Right atrium auricular region (tissue), 2 donors: ENCODE measurements around the gene GPR107. TPM values are rescaled to one million over a fixed set of nuclear protein-coding genes. Genes with fewer than 3 reads are reported as not detected.

Experiments used
- DNase-seq: peaks from one replicate; pipeline ENCODE4 v3.0.0-alpha.2; 2019; ENCODE audit warnings: low spot score
- H3K27ac ChIP-seq, 2 donors: fragments of 200-600 bp; sonication (generic); 1 replicate in 1 of 2; 2 replicates in 1 of 2; pipeline ENCODE4 v1.5.1; 2016 to 2019
- H3K27me3 ChIP-seq, 2 donors: fragments of 200-600 bp; sonication (generic); one replicate each; pipeline versions ENCODE4 v1.5.1 to v1.6.0; 2017 to 2019
- H3K36me3 ChIP-seq: fragments of 200-600 bp; sonication (generic); one replicate; pipeline ENCODE4 v1.5.1; 2016
- H3K4me1 ChIP-seq, 2 donors: fragments of 200-600 bp; sonication (generic); one replicate each; pipeline versions ENCODE4 v1.5.1 to v1.6.0; 2017 to 2019
- H3K4me3 ChIP-seq, 2 donors: fragments of 200-600 bp; sonication (generic); 1 replicate in 1 of 2; 2 replicates in 1 of 2; pipeline ENCODE4 v1.5.1; 2017 to 2019; ENCODE audit warnings: mild to moderate bottlenecking in 1 of 2, moderate library complexity in 1 of 2
- H3K9me3 ChIP-seq, 2 donors: fragments of 200-600 bp; sonication (generic); one replicate each; pipeline ENCODE4 v1.5.1; 2019
- CTCF ChIP-seq, 2 donors: fragments of 200-600 bp; sonication (generic); IDR thresholded peaks; one replicate each; pipeline ENCODE4 v1.5.1; 2019; ENCODE audit warnings: antibody characterized with exemption in 2 of 2
- total RNA-seq, 2 donors: library from RNA; depleted of rRNA; stranded (reverse); fragments of >200 nt; gene quantifications; one replicate each; pipeline ENCODE4 v1.1.0, GENCODE V29; 2016

GPR107 gene
- total RNA-seq, 2 donors from 2014 or later = 16.2 to 16.9 TPM

GRCh38 chr9:130128733-130129431 is 75.2 kb downstream of the GPR107 start:
- peaks cover 39% of the 10 kb centered on the region for H3K36me3 ChIP-seq

GRCh38 chr9:130129432-130130061 is 75.8 kb downstream of the GPR107 start:
- H3K9me3 ChIP-seq = no peaks in the 10 kb centered on the region
- peaks cover 37% of the 10 kb centered on the region for H3K36me3 ChIP-seq
- no peaks in the 10 kb centered on the region for H3K27me3 ChIP-seq
- no peak overlapping the region for H3K4me3 ChIP-seq
- H3K27ac ChIP-seq = peak overlapping the region; percentile 68
- no peak for TF ChIP-seq CTCF (IDR thresholded peaks at IDR 0.05)
- DNase-seq = no peak
- peaks cover 0 to 21% of the 10 kb centered on the region in 2 donors for H3K4me1 ChIP-seq

More at GRCh38 chr9:130128733-130129431, 75.2 kb downstream of the GPR107 start:
- no peaks in the 10 kb centered on the region for H3K27me3 ChIP-seq
- H3K9me3 ChIP-seq = no peaks in the 10 kb centered on the region
- peaks cover 0 to 21% of the 10 kb centered on the region in 2 donors for H3K4me1 ChIP-seq
- DNase-seq = peak; percentile 82
- no peak for TF ChIP-seq CTCF (IDR thresholded peaks at IDR 0.05)
- peak overlapping the region; percentile 68 for H3K27ac ChIP-seq
- no peak overlapping the region for H3K4me3 ChIP-seq

- Histone ChIP-seq H3K27me3 (no peaks in the 10 kb centered on the region), H3K9me3 (no peaks in the 10 kb centered on the region), H3K4me1 (peaks cover 0 to 24% of the 10 kb centered on the region in 2 donors), H3K36me3 (peaks cover 30% of the 10 kb centered on the region), H3K27ac (no peak overlapping the region), H3K4me3 (no peak overlapping the region)
- DNase-seq = no peak
- no peak for TF ChIP-seq CTCF (IDR thresholded peaks at IDR 0.05)
These were observed 79.0 kb downstream of the GPR107 start for GRCh38 chr9:130132746-130133145.

- no peak for TF ChIP-seq CTCF (IDR thresholded peaks at IDR 0.05)
- no peak overlapping the region for H3K27ac ChIP-seq
- H3K9me3 ChIP-seq = no peaks in the 10 kb centered on the region
- no peak for DNase-seq
- no peak overlapping the region for H3K4me3 ChIP-seq
- no peaks in the 10 kb centered on the region for H3K27me3 ChIP-seq
- H3K4me1 ChIP-seq = peaks cover 0 to 29% of the 10 kb centered on the region in 2 donors
- peaks cover 11% of the 10 kb centered on the region for H3K36me3 ChIP-seq
These were observed 83.5 kb downstream of the GPR107 start for GRCh38 chr9:130137081-130137640.

GRCh38 chr9:130137641-130138081 is 84.0 kb downstream of the GPR107 start:
- H3K27ac ChIP-seq = peak overlapping the region; percentile 53 to 61
- H3K4me3 ChIP-seq = no peak overlapping the region
- no peaks in the 10 kb centered on the region for H3K9me3 ChIP-seq
- H3K27me3 ChIP-seq = no peaks in the 10 kb centered on the region
- H3K4me1 ChIP-seq = peaks cover 0 to 29% of the 10 kb centered on the region in 2 donors
- H3K36me3 ChIP-seq = peaks cover 11% of the 10 kb centered on the region
- no peak for TF ChIP-seq CTCF (IDR thresholded peaks at IDR 0.05)
- DNase-seq = no peak
